HG03280 (cell line): ENCODE data around the gene FBXO24.

Experiments used
- ATAC-seq: cut with Tn5 transposase; IDR thresholded peaks from one replicate; pipeline ENCODE4 v1.9.1; 2021; ENCODE audit warnings: mild to moderate bottlenecking, moderate library complexity; ENCODE audit not compliant: unreplicated experiment

FBXO24 gene

DNA sequence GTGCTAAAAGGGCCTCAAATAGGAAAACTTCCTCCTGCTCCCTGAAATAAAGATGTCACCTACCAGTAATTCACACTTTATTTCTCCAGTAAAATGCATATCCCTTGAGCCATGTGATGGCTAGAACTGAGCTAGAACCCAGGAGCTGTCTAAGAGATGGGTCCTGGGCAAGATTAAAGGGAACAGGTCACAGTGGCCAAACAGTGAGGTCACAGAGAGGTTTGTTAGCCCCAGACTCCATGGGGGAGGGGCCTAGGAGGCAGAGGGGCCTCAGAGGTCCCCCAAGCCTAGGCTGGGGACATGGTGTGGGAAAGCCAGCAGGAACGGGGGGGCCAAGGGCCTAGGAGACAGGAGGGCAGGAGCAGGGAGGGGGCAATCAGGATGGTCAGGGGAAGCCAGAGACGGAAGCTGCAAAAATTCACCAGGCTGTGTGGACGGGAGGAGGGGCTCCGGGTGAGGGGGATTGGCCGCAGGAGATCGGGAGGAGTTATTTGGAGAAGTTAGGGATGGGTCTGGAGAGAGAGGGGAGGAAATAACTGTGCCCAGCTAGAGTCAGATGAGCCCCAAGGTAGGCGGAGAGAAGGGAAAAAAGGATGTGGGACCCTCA is 3.3 kb downstream of the FBXO24 start:
- ATAC-seq, result no peak

DNA sequence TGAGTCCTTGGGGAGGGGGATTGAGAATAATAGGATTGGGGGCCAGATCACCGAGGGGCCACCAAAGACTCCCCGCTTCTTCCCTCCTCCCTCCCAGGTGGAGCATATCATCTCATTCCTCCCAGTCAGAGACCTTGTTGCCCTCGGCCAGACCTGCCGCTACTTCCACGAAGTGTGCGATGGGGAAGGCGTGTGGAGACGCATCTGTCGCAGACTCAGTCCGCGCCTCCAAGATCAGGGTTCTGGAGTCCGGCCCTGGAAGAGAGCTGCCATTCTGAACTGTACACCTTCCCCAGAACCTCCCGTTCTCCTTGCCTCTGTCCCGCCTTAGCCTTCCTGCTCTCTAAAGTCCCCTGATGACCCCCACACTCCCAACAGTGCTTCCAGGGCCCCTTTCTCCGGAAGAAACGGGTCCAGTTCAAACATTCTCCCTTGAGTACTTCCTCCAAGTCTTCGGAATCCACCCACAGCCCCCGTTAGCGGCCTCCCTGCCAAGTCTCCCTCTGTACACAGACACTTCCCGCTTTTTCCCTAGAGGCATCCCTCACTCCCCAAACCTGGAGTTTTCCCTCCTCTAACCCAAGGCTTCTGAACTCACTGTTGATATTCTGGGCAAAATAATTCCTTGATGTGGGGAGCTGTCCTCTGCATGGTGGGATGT is 4.1 kb downstream of the FBXO24 start:
- no peak for ATAC-seq

DNA sequence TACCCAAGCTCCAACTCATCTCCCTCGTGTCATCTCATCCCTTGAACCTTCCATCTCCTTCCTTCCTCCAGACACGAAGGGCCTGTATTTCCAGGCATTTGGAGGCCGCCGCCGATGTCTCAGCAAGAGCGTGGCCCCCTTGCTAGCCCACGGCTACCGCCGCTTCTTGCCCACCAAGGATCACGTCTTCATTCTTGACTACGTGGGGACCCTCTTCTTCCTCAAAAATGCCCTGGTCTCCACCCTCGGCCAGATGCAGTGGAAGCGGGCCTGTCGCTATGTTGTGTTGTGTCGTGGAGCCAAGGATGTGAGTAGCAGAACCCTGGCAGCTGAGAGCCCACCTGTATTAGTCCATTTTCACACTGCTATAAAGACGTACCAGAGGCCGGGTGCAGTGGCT is 5.5 kb downstream of the FBXO24 start:
- ATAC-seq, result no peak

DNA sequence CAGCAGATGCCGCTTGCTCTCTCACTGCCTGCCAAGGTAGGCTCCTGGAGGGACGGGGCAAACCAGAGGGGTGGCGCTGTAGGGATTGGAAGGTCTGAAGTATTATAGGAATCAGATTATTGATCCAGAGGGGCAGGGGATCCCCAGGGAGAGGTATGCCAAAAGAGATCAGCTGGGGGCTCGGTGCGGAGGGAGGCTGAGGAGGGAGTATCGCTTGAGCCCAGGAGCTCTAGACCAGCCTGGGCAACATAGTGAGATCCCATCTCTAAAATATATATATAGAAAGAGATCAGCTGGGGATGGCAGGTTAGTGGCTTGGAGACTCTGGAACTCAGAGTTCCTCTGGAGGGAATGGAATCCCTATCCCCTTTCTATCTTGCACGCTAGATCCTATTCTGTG is 9.1 kb downstream of the FBXO24 start:
- no peak for ATAC-seq

DNA sequence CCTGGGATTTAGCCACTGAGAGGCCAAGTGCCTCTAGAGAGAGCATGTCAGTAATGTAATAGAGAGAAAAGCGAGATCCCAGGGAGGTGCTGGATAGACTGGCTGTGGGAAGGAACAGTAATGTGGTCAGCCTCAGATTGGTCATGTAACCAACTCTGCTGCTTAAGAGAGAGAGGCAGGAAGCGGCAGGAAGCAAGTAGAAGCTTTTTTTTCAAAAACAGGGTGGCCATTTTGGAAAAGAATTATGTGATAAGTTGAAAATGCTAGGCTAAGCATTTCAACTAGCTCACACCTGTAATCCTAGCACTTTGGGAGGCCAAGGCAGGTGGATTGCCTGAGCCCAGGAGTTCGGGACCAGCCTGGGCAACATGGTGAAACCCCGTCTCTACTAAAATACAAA is 12.3 kb downstream of the FBXO24 start:
- no peak for ATAC-seq

- no peak for ATAC-seq
Observed at GRCh38 chr7:100599911-100600729, 14.0 kb downstream of the FBXO24 start.

GRCh38 chr7:100600730-100601038 is 14.6 kb downstream of the FBXO24 start:
- no peak for ATAC-seq

DNA sequence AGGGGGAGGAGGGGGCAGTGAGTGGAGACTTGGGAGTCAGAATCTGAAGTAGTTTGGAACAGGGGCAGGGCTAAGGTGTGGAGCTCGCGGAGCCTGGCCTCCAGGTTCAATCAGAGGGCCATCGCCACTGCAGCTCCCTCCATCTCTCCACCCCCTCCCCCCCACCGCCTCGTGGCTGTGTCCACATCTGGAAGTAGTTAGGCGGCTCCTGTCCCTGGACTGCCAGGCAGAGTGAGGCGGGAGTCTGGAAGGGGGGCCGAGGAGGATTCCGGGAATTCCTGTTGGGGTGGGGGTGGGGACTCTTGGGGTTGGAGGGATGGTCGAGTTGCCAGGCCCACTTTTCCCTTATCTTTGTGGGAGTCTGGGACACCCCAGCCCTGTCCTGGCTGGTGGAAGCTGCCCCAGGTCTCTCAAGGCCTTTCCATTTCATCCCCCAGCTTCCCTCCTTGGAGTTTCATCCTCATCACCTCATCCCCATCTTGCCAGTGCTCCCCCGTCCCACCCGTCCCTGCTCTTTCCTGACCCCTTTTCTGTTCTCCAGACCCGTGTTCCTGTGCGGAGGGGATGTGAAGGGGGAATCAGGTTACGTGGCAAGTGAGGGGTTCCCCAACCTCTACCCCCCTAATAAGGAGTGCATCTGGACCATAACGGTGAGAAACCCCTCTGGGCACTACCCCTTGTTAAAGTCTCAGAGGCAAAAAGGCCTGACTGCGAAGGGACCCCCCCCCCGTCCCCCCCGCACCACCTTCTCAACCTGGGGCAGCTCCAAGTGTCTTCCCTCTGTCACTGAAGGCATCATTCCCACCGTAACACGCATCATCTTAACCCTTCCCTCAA is 17.0 kb downstream of the FBXO24 start:
- ATAC-seq, result no peak

DNA sequence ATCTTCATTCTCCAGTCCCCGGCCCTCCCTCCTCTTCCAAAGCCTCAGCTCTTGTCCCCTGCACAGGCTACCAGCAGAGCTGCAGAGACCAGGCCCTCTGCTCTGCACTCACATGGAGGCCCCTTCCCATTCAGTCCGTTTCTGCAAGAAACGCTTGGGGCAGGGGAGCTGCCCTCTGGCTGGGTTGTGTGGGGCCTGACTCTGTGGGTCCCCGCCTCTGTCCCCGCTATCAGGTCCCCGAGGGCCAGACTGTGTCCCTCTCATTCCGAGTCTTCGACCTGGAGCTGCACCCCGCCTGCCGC is 17.5 kb downstream of the FBXO24 start:
- peak; percentile 5 for ATAC-seq

- ATAC-seq, result peak; percentile 52
Observed at GRCh38 chr7:100604028-100604975, 18.2 kb downstream of the FBXO24 start.

- ATAC-seq, result no peak
Observed at GRCh38 chr7:100604976-100605911, 19.1 kb downstream of the FBXO24 start.

DNA sequence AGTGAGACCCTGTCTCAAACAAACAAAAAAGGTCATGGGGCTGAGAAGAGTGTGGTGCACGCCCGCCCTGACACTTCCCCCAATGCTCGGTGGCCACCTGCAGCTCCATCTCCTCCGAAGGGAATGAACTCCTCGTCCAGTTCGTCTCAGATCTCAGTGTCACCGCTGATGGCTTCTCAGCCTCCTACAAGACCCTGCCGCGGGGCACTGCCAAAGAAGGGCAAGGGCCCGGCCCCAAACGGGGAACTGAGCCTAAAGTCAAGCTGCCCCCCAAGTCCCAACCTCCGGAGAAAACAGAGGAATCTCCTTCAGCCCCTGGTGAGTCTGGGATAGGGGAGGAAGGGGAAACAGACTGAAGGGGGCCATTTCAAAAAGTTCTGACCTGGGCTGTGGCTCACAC is 20.2 kb downstream of the FBXO24 start:
- ATAC-seq, result no peak

GRCh38 chr7:100607111-100607510 is 21.0 kb downstream of the FBXO24 start:
- ATAC-seq, result no peak

DNA sequence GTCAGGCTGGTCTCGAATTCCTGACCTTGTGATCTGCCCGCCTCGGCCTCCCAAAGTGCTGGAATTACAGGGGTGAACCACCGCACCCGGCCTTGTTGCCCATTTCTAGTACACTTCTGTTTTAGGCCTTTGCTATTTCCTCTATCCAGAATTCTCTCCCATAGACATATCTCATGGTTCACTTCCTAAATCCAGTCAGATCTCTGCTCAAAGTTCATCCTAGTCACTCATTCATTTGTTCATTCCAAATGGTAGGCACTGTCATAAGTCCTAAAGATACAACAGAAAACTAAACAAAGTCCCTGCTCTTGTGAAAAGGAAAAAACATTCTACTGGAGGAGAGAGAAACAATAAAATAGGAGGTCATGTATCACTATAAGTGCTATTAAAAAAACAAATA is 23.8 kb downstream of the FBXO24 start:
- no peak for ATAC-seq

DNA sequence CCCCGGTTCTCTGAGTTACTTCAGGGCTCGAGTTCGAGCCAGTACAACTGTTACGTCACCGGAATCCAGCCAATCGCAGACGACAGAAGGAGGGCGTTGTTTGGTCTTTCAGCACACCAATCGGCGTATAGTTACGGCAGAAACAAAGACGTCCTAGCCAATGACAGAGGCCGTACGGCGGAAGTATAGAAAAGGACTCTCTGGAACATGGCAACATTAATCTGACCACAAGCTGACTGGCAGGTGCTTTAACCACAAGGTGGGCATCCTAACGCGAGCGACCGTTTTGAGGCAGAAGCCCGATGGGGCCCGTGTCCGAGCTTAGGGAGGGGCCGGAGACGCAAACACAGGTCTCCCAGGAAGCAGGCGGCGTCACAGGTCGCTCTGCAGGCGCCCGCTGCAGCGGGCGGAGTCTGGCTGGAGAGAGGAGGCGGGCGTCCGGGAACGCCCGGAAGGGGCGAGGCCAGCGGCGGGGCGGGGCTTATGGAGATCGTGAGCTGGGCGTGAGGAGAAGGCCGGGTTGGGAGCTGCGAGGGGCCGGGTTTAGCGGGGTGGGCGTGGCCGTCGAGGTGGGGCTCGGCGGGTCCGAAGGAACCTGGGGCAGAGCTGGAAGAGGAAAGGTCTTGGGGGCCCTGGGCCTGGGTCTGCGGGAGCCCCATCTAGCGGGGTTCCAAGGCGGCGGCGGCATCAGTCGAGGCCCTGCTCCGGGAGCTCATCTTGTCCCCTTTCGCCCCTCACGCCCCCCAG is 26.0 kb downstream of the FBXO24 start, which contains the start of gene MOSPD3:
Gene MOSPD3 (plus strand): TSS at position 558 of the 747 bp plus-strand sequence. CDS start 252 bp downstream, outside the sequence.
- ATAC-seq, result peak; percentile 95

- no peak for ATAC-seq
Observed at GRCh38 chr7:100612730-100613390, 26.7 kb downstream of the FBXO24 start.

DNA sequence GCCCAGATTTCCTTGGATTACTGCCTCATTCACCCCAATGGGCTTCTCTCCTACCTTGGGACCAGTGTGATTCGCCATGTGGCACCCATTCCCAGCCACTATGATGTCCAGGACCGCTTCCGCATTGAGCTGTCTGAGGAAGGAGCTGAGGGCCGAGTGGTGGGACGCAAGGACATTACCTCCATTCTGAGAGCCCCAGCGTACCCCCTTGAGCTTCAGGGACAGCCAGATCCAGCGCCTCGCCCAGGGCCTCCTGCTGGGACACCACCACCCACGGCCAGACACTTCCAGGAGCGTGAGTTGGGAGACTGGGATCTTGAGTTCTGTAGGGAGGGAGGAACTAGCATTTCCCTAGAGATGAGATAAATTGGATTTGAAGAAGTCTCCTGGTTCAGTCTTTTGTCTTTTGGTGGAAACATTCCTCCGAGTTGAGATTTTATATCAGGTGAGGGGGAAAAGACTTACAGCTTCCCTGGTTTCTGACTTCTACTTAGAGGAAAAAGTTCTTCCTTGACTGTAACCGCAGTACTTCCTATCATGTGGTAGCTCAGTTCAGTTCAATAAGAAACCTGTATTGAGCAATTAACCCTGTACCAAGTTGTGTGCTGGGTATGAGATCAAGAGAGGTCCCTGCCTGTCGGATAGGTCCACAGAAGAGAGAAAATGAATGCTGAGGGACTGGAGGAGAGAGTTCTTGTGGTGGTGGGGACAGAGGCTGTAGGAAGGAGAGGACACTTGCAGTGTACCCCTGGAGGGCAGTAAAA is 27.5 kb downstream of the FBXO24 start:
- ATAC-seq, result no peak
